ENCODE results near the gene SLC44A4. TPM values are rescaled to one million over a fixed set of nuclear protein-coding genes. Genes with fewer than 3 reads are reported as not detected.

SLC44A4 gene
- total and polyA plus RNA-seq, 9 of the 15 experiments (the other 6 are each of a cell fraction or from before 2014, with no cell fraction given) = 7.9 to 18.6 (median 11.2) TPM

DNA sequence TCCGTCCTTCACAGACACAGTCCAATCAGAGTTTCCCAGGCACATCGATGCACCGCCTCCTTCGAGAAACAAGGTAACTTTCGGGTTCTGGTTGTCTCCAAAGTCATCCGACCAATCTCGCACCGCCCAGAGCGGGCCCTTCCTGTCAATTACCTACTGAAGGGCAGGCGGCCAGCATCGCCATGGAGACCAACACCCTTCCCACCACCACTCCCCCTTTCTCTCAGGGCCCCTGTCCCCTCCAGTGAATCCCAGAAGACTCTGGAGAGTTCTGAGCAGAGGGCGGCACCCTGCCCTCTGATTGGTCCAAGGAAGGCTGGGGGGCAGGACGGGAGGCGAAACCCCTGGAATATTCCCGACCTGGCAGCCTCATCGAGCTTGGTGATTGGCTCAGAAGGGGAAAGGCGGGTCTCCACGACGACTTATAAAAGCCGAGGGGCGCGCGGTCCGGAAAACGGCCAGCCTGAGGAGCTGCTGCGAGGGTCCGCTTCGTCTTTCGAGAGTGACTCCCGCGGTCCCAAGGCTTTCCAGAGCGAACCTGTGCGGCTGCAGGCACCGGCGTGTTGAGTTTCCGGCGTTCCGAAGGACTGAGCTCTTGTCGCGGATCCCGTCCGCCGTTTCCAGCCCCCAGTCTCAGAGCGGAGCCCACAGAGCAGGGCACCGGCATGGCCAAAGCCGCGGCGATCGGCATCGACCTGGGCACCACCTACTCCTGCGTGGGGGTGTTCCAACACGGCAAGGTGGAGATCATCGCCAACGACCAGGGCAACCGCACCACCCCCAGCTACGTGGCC, 51.3 kb downstream of the SLC44A4 start, which contains the start of gene HSPA1B (continued):
- TF ChIP-seq, protein P1, sequence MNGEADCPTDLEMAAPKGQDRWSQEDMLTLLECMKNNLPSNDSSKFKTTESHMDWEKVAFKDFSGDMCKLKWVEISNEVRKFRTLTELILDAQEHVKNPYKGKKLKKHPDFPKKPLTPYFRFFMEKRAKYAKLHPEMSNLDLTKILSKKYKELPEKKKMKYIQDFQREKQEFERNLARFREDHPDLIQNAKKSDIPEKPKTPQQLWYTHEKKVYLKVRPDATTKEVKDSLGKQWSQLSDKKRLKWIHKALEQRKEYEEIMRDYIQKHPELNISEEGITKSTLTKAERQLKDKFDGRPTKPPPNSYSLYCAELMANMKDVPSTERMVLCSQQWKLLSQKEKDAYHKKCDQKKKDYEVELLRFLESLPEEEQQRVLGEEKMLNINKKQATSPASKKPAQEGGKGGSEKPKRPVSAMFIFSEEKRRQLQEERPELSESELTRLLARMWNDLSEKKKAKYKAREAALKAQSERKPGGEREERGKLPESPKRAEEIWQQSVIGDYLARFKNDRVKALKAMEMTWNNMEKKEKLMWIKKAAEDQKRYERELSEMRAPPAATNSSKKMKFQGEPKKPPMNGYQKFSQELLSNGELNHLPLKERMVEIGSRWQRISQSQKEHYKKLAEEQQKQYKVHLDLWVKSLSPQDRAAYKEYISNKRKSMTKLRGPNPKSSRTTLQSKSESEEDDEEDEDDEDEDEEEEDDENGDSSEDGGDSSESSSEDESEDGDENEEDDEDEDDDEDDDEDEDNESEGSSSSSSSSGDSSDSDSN (IDR thresholded peaks at IDR 0.05; ENCODE audit: borderline replicate concordance in 1 of 2, low read depth in 2 of 2, low read length in 2 of 2) = no peak
- TF ChIP-seq, protein P2, sequence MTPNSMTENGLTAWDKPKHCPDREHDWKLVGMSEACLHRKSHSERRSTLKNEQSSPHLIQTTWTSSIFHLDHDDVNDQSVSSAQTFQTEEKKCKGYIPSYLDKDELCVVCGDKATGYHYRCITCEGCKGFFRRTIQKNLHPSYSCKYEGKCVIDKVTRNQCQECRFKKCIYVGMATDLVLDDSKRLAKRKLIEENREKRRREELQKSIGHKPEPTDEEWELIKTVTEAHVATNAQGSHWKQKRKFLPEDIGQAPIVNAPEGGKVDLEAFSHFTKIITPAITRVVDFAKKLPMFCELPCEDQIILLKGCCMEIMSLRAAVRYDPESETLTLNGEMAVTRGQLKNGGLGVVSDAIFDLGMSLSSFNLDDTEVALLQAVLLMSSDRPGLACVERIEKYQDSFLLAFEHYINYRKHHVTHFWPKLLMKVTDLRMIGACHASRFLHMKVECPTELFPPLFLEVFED (CRISPR knock-in tag; conservative IDR thresholded peaks at IDR 0.05) = peak; percentile 97
- TF ChIP-seq CC2D1A (IDR thresholded peaks at IDR 0.05) (peak; percentile 67), RFX1 (IDR thresholded peaks at IDR 0.05) (no peak), MYBL2 (IDR thresholded peaks at IDR 0.05; ENCODE audit: low read depth) (no peak), MYBL2 (CRISPR knock-in tag; IDR thresholded peaks at IDR 0.05; ENCODE audit: borderline replicate concordance) (no peak), NCOA1 (IDR thresholded peaks at IDR 0.05; ENCODE audit: low read depth) (no peak), KAT2B (IDR thresholded peaks at IDR 0.05; ENCODE audit: low read depth, low read length) (no peak), ZNF140 (CRISPR knock-in tag; IDR thresholded peaks at IDR 0.05) (no peak), ATF7 (IDR thresholded peaks at IDR 0.05) (no peak), NR4A1 (CRISPR knock-in tag; IDR thresholded peaks at IDR 0.05) (peak; percentile 98), NR4A1 (tag; IDR thresholded peaks at IDR 0.05) (no peak), ZNF212 (CRISPR knock-in tag; IDR thresholded peaks at IDR 0.05) (no peak), TBL1XR1 (IDR thresholded peaks at IDR 0.05; ENCODE audit: low read length in 2 of 2) (peak; percentile 48 to 95; a peak in 3 of 4 replicates), MXI1 (IDR thresholded peaks at IDR 0.05; ENCODE audit: low read depth, low read length) (peak; percentile 29), TAF9B (IDR thresholded peaks at IDR 0.05; ENCODE audit: partially characterized antibody) (no peak), BACH1 (tag; IDR thresholded peaks at IDR 0.05) (no peak; the same call in 1 of the 2 replicates), IRF9 (tag; IDR thresholded peaks at IDR 0.05) (no peak), TARDBP (IDR thresholded peaks at IDR 0.05) (no peak), BRD9 (IDR thresholded peaks at IDR 0.05; ENCODE audit: low read depth, partially characterized antibody) (no peak), MTF1 (CRISPR knock-in tag; IDR thresholded peaks at IDR 0.05; ENCODE audit: borderline replicate concordance) (peak; percentile 65; the same call in 1 of the 2 replicates), MAFK (IDR thresholded peaks at IDR 0.05; ENCODE audit: low read length) (no peak; the same call in 1 of the 2 replicates)
- TF ChIP-seq, protein P3, sequence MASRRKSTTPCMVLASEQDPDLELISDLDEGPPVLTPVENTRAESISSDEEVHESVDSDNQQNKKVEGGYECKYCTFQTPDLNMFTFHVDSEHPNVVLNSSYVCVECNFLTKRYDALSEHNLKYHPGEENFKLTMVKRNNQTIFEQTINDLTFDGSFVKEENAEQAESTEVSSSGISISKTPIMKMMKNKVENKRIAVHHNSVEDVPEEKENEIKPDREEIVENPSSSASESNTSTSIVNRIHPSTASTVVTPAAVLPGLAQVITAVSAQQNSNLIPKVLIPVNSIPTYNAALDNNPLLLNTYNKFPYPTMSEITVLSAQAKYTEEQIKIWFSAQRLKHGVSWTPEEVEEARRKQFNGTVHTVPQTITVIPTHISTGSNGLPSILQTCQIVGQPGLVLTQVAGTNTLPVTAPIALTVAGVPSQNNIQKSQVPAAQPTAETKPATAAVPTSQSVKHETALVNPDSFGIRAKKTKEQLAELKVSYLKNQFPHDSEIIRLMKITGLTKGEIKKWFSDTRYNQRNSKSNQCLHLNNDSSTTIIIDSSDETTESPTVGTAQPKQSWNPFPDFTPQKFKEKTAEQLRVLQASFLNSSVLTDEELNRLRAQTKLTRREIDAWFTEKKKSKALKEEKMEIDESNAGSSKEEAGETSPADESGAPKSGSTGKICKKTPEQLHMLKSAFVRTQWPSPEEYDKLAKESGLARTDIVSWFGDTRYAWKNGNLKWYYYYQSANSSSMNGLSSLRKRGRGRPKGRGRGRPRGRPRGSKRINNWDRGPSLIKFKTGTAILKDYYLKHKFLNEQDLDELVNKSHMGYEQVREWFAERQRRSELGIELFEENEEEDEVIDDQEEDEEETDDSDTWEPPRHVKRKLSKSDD (conservative IDR thresholded peaks at IDR 0.05; ENCODE audit: low read length) = peak; percentile 57; the same call in 1 of the 2 replicates
